Measurements from ENCODE around the gene ZNF660.

Gene ZNF660

GRCh38 chr3:44601749-44602148 is 17.0 kb downstream of the ZNF660 start:
- no peak overlapping the region for H3K4me3 ChIP-seq (replicated peaks; ENCODE audit: insufficient read depth, low read length)
- H3K27ac ChIP-seq (replicated peaks): no peak overlapping the region
- no peak for DNase-seq (ENCODE audit: low read depth in 1 of 2, low spot score in 1 of 2)
- TF ChIP-seq CTCF (IDR thresholded peaks at IDR 0.05; ENCODE audit: insufficient read depth, low read length): no peak
- TF ChIP-seq POLR2AphosphoS5 (IDR thresholded peaks at IDR 0.05; ENCODE audit: low read depth): no peak
- no peak for TF ChIP-seq REST (IDR thresholded peaks at IDR 0.05; ENCODE audit: insufficient replicate concordance, low read depth)
- no peak for TF ChIP-seq SPI1 (IDR thresholded peaks at IDR 0.05; ENCODE audit: borderline replicate concordance, low read depth)
- TF ChIP-seq GABPA (IDR thresholded peaks at IDR 0.05; ENCODE audit: low read depth): no peak
- H3K27me3 ChIP-seq (ENCODE audit: insufficient read depth, poor library complexity, severe bottlenecking): no peaks in the 10 kb centered on the region

- H3K27me3 ChIP-seq (ENCODE audit: insufficient read depth, poor library complexity, severe bottlenecking): no peaks in the 10 kb centered on the region
- peak; percentile 77 for TF ChIP-seq SPI1 (IDR thresholded peaks at IDR 0.05; ENCODE audit: borderline replicate concordance, low read depth)
- no peak for TF ChIP-seq POLR2AphosphoS5 (IDR thresholded peaks at IDR 0.05; ENCODE audit: low read depth)
- DNase-seq (ENCODE audit: low read depth in 1 of 2, low spot score in 1 of 2): no peak
- no peak overlapping the region for H3K4me3 ChIP-seq (replicated peaks; ENCODE audit: insufficient read depth, low read length)
- H3K27ac ChIP-seq (replicated peaks): no peak overlapping the region
These were observed 27.9 kb downstream of the ZNF660 start for GRCh38 chr3:44612678-44613077.

- H3K27ac ChIP-seq (replicated peaks): peak within 1 kb of the TSS; percentile 83
- DNase-seq (ENCODE audit: low read depth in 1 of 2, low spot score in 1 of 2): peak; percentile 83 to 90
- no peaks in the 10 kb centered on the region for H3K27me3 ChIP-seq (ENCODE audit: insufficient read depth, poor library complexity, severe bottlenecking)
- TF ChIP-seq REST (IDR thresholded peaks at IDR 0.05; ENCODE audit: insufficient replicate concordance, low read depth): peak; percentile 62
- TF ChIP-seq POLR2AphosphoS5 (IDR thresholded peaks at IDR 0.05; ENCODE audit: low read depth): peak; percentile 83
- peak; percentile 92 for TF ChIP-seq GABPA (IDR thresholded peaks at IDR 0.05; ENCODE audit: low read depth)
- TF ChIP-seq CTCF (IDR thresholded peaks at IDR 0.05; ENCODE audit: insufficient read depth, low read length): no peak
- peak; percentile 37; the same call in 1 of the 2 replicates for TF ChIP-seq SPI1 (IDR thresholded peaks at IDR 0.05; ENCODE audit: borderline replicate concordance, low read depth)
- peak within 1 kb of the TSS; percentile 78 for H3K4me3 ChIP-seq (replicated peaks; ENCODE audit: insufficient read depth, low read length)
These were observed 40.2 kb downstream of the ZNF660 start, which contains the start of gene ZNF197 for GRCh38 chr3:44624749-44625480. Gene ZNF197, plus strand, starts transcription at chr3:44625036. Its CDS starts 4,119 bp downstream, at chr3:44629155.

- DNase-seq (ENCODE audit: low read depth in 1 of 2, low spot score in 1 of 2): no peak
- no peaks in the 10 kb centered on the region for H3K27me3 ChIP-seq (ENCODE audit: insufficient read depth, poor library complexity, severe bottlenecking)
- TF ChIP-seq CTCF (IDR thresholded peaks at IDR 0.05; ENCODE audit: insufficient read depth, low read length) (no peak), GABPA (IDR thresholded peaks at IDR 0.05; ENCODE audit: low read depth) (no peak), REST (IDR thresholded peaks at IDR 0.05; ENCODE audit: insufficient replicate concordance, low read depth) (no peak), POLR2AphosphoS5 (IDR thresholded peaks at IDR 0.05; ENCODE audit: low read depth) (no peak)
These were observed 44.0 kb downstream of the ZNF660 start for GRCh38 chr3:44628716-44629115.

More at GRCh38 chr3:44628716-44629115, 44.0 kb downstream of the ZNF660 start:
- Histone ChIP-seq H3K27ac (replicated peaks) (no peak overlapping the region), H3K4me3 (replicated peaks; ENCODE audit: insufficient read depth, low read length) (no peak overlapping the region)

Measured in HL-60 (cell line).